Mesenchymal stem cell (in vitro differentiated cells and primary cell): ENCODE measurements around the gene CFAP54.
A peak's percentile ranks its signal among the peaks of the same experiment; 100 is the strongest.
"Not testable (repeated sequence)": the region's sequence is repeated elsewhere in the genome, so short reads cannot be mapped to it uniquely, and the experiment has no call there.

Source experiments
- DNase-seq: peaks from one replicate; pipeline ENCODE4 v3.0.0-alpha.2; 2013
- H2AFZ ChIP-seq: one replicate; pipeline ENCODE4 v1.6.1; 2013; ENCODE audit warnings: low read depth, mild to moderate bottlenecking, control low read depth, inconsistent platforms, low read length, moderate library complexity
- H2AK5ac ChIP-seq: 2 replicates; pipeline ENCODE4 v1.6.1; 2013; ENCODE audit warnings: low read length, moderate library complexity, mild to moderate bottlenecking, inconsistent platforms; ENCODE audit not compliant: severe bottlenecking
- H2BK120ac ChIP-seq: one replicate; pipeline ENCODE4 v1.6.1; 2013; ENCODE audit warnings: low read depth, mild to moderate bottlenecking, inconsistent platforms, low read length, moderate library complexity
- H2BK12ac ChIP-seq, 2 experiments: one replicate each; pipeline ENCODE4 v1.6.1; 2013; ENCODE audit warnings: inconsistent platforms in 2 of 2, low read length in 2 of 2, mild to moderate bottlenecking in 2 of 2, moderate library complexity in 2 of 2, control low read depth in 1 of 2
- H2BK15ac ChIP-seq: one replicate; pipeline ENCODE4 v1.6.1; 2013; ENCODE audit warnings: mild to moderate bottlenecking, low read depth, inconsistent platforms; ENCODE audit not compliant: poor library complexity, severe bottlenecking
- H2BK5ac ChIP-seq: 2 replicates; pipeline ENCODE4 v1.6.1; 2013; ENCODE audit warnings: low read depth, mild to moderate bottlenecking, low read length, control low read depth, inconsistent platforms; ENCODE audit not compliant: poor library complexity, severe bottlenecking
- H3K14ac ChIP-seq, 2 experiments: one replicate each; pipeline ENCODE4 v1.6.1; 2013; ENCODE audit warnings: inconsistent platforms in 2 of 2, low read length in 2 of 2, control low read depth in 1 of 2, mild to moderate bottlenecking in 1 of 2, moderate library complexity in 1 of 2
- H3K18ac ChIP-seq, 2 experiments: one replicate each; pipeline ENCODE4 v1.6.1; 2013; ENCODE audit warnings: inconsistent platforms in 2 of 2, low read length in 2 of 2, control low read depth in 1 of 2, low read depth in 1 of 2, mild to moderate bottlenecking in 1 of 2
- H3K23ac ChIP-seq, 2 experiments: one replicate each; pipeline ENCODE4 v1.6.1; 2013; ENCODE audit warnings: inconsistent platforms in 2 of 2, low read length in 2 of 2, mild to moderate bottlenecking in 2 of 2, moderate library complexity in 2 of 2, control low read depth in 1 of 2
- H3K27ac ChIP-seq: 2 replicates; pipeline ENCODE4 v1.5.1; 2013; ENCODE audit warnings: mild to moderate bottlenecking, moderate library complexity, low read length, control low read depth, inconsistent platforms; ENCODE audit not compliant: poor library complexity, severe bottlenecking
- H3K27me3 ChIP-seq, 2 experiments: 2 replicates each; pipeline versions ENCODE4 v1.6.1 to v1.7.0; 2013; ENCODE audit warnings: low read length in 2 of 2, mild to moderate bottlenecking in 2 of 2, moderate library complexity in 2 of 2, control low read depth in 1 of 2, inconsistent platforms in 1 of 2; ENCODE audit not compliant: control insufficient read depth in 1 of 2, insufficient read depth in 1 of 2
- H3K36me3 ChIP-seq, 2 experiments: 2 replicates each; pipeline versions ENCODE4 v1.6.1 to v1.7.0; 2013; ENCODE audit warnings: low read length in 2 of 2, control low read depth in 1 of 2, inconsistent platforms in 1 of 2, low read depth in 1 of 2, mild to moderate bottlenecking in 1 of 2; ENCODE audit not compliant: insufficient read depth in 2 of 2, control insufficient read depth in 1 of 2
- H3K4ac ChIP-seq, 2 experiments: one replicate each; pipeline ENCODE4 v1.6.1; 2013; ENCODE audit warnings: inconsistent platforms in 2 of 2, low read length in 2 of 2, mild to moderate bottlenecking in 2 of 2, moderate library complexity in 2 of 2, control low read depth in 1 of 2, low read depth in 1 of 2
- H3K4me1 ChIP-seq: 2 replicates; pipeline ENCODE4 v1.6.1; 2013; ENCODE audit warnings: low read depth, low read length, control low read depth; ENCODE audit not compliant: control insufficient read depth, insufficient read depth
- H3K4me2 ChIP-seq: 2 replicates; pipeline ENCODE4 v1.6.1; 2013; ENCODE audit warnings: low read length, mild to moderate bottlenecking, inconsistent platforms; ENCODE audit not compliant: poor library complexity, severe bottlenecking
- H3K4me3 ChIP-seq, 2 experiments: 2 replicates each; pipeline versions ENCODE4 v1.5.1 to v1.7.0; 2013; ENCODE audit warnings: low read length in 2 of 2, mild to moderate bottlenecking in 2 of 2, control low read depth in 1 of 2, low read depth in 1 of 2; ENCODE audit not compliant: insufficient read depth in 1 of 2
- H3K79me1 ChIP-seq: replicated peaks from 2 replicates; pipeline ENCODE4 v1.6.1; 2013; ENCODE audit warnings: mild to moderate bottlenecking, control low read depth, low read length, inconsistent platforms; ENCODE audit not compliant: poor library complexity, severe bottlenecking
- H3K9ac ChIP-seq: 2 replicates; pipeline ENCODE4 v1.7.0; 2013; ENCODE audit warnings: mild to moderate bottlenecking, low read length, moderate library complexity
- H3K9me3 ChIP-seq: 2 replicates; pipeline ENCODE4 v1.7.0; 2013; ENCODE audit warnings: mild to moderate bottlenecking, low read length; ENCODE audit not compliant: control insufficient read depth
- H4K8ac ChIP-seq: one replicate; pipeline ENCODE4 v1.6.1; 2013; ENCODE audit warnings: inconsistent platforms, mild to moderate bottlenecking, low read length, moderate library complexity
- H4K91ac ChIP-seq: one replicate; pipeline ENCODE4 v1.6.1; 2013; ENCODE audit warnings: mild to moderate bottlenecking, low read length, inconsistent platforms
- WGBS: methylation state at CpG from one replicate; pipeline ENCODE4 v1.1.7; 2013; ENCODE audit warnings: mixed read lengths; 5-methylcytosine and 5-hydroxymethylcytosine counted together

Gene CFAP54

DNA sequence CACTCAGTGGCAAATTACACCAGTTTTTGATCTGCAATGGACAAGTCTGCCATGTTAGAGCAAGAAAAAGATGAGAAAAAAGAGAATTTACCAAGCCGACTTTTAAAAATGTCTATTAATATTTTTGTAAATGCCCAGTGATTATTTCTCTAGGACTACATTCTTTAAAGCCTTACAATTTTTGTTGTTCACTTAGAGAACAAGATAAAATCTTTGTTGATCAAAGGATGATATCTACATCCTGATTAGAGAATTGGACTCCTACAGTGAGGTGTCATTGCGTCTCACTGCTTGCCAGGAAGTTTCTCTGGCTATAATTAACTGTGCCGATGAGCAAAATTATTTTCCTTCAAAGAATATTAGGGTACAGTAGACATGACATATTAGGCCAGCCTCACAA is 1.7 kb upstream of the CFAP54 start:
- H3K18ac ChIP-seq = peak overlapping the region in 1 of 2 experiments; percentile 38
- H2AK5ac ChIP-seq = no peak overlapping the region
- no peak overlapping the region for H3K23ac ChIP-seq
- no peaks in the 10 kb centered on the region for H3K9me3 ChIP-seq
- no peak for DNase-seq
- H3K4me3 ChIP-seq = no peak overlapping the region
- no peak overlapping the region for H2BK12ac ChIP-seq
- no peak overlapping the region for H4K8ac ChIP-seq
- no peaks in the 10 kb centered on the region for H3K36me3 ChIP-seq
- H3K27ac ChIP-seq = peak overlapping the region; percentile 33
- no peak overlapping the region for H2BK120ac ChIP-seq
- H4K91ac ChIP-seq = no peak overlapping the region
- peak overlapping the region; percentile 99 for H3K9ac ChIP-seq
- H3K79me1 ChIP-seq = peaks cover 2% of the 10 kb centered on the region
- H3K27me3 ChIP-seq = no peaks in the 10 kb centered on the region
- H3K4me2 ChIP-seq = no peak overlapping the region
- H3K4ac ChIP-seq = no peak overlapping the region
- H2AFZ ChIP-seq = no peak overlapping the region
- H2BK5ac ChIP-seq = no peak overlapping the region
- WGBS = 75% methylated on average over 1 of the region's 3 CpGs
- no peak overlapping the region for H3K14ac ChIP-seq
- H3K4me1 ChIP-seq = peaks cover 5% of the 10 kb centered on the region
- H2BK15ac ChIP-seq = no peak overlapping the region

DNA sequence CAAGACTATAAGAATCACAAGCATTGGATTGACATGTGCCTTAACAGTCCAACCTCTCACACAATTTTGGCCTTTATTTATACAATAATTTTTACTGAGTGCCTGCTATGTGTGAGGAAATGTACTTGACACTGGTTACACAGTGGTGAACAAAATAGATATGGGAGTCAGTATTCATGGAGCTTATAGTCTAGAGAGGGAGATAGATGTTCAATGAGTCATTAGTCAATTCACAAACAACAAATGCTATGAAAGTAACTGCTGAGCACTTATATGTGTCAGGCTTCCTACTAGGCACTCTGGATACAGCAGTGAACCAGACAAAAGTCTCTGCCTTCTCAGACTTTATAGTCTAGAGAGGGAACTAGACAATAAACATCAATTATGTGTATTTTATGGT is 3.7 kb downstream of the CFAP54 start:
- Histone ChIP-seq H3K36me3 (no peaks in the 10 kb centered on the region), H2AFZ (no peak overlapping the region), H3K4me2 (no peak overlapping the region), H2AK5ac (no peak overlapping the region), H2BK12ac (no peak overlapping the region), H3K4me1 (peaks cover 2% of the 10 kb centered on the region), H3K27ac (no peak overlapping the region), H2BK15ac (no peak overlapping the region), H3K14ac (no peak overlapping the region), H3K9ac (no peak overlapping the region), H3K18ac (no peak overlapping the region), H3K9me3 (no peaks in the 10 kb centered on the region), H3K4me3 (no peak overlapping the region), H3K27me3 (no peaks in the 10 kb centered on the region), H3K4ac (no peak overlapping the region), H3K23ac (no peak overlapping the region), H3K79me1 (peaks cover 2% of the 10 kb centered on the region), H4K91ac (no peak overlapping the region), H2BK120ac (no peak overlapping the region), H4K8ac (no peak overlapping the region), H2BK5ac (no peak overlapping the region)
- DNase-seq = peak; percentile 81

DNA sequence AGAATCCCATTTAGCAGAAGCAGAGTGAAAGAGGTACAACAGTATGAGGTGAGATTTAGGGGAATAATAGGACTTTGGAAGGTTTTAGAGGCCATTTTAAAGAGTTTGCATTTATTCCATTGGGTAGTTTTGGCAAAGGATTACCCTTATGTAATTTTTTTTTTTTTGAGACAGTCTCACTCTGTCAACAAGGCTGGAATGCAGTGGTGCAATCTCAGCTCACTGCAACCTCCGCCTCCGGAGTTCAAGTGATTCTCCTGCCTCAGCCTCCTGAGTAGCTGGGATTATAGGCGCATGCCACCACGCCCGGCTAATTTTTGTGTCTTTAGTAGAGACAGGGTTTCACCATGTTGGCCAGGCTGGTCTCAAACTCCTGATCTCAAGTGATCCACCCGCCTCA is 4.8 kb downstream of the CFAP54 start:
- not testable (repeated sequence) for H3K36me3 ChIP-seq, H3K18ac ChIP-seq, H3K27me3 ChIP-seq, H2BK5ac ChIP-seq, DNase-seq, H3K14ac ChIP-seq, H3K23ac ChIP-seq, H3K79me1 ChIP-seq, H2AK5ac ChIP-seq, H4K8ac ChIP-seq, H3K4me3 ChIP-seq, H3K4me2 ChIP-seq, H3K4me1 ChIP-seq, H3K9me3 ChIP-seq, H4K91ac ChIP-seq, H2BK15ac ChIP-seq, H2BK12ac ChIP-seq, H2BK120ac ChIP-seq, H2AFZ ChIP-seq, H3K27ac ChIP-seq
- WGBS = 96% methylated on average over 6 of the region's 6 CpGs
- Histone ChIP-seq H3K4ac (peak overlapping the region in 1 of 2 experiments; percentile 67), H3K9ac (peak overlapping the region; percentile 6)

DNA sequence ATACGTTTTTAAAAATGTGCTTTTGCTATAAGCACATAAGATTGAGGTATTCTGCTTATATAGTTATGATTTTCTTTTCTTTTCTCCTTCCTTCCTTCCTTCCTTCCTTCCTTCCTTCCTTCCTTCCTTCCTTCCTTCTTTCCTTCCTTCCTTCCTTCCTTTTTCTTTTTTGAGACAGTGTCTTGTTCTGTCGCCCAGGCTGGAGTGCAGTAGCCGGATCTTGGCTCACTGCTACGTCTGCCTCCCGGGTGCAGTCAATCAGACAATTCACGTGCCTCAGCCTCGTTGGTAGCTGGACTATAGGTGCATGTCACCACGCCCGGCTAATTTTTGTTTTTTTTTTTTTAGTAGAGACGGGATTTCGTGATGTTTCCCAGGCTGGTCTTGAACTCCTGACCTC is 5.8 kb downstream of the CFAP54 start:
- no peak overlapping the region for H3K18ac ChIP-seq
- no peak overlapping the region for H3K4ac ChIP-seq

More for the DNA sequence above, 5.8 kb downstream of the CFAP54 start:
- WGBS = 92% methylated on average over 10 of the region's 11 CpGs
- Histone ChIP-seq H2BK5ac (no peak overlapping the region), H2AK5ac (no peak overlapping the region), H3K36me3 (no peaks in the 10 kb centered on the region), H3K23ac (peak overlapping the region in 1 of 2 experiments; percentile 96), H2AFZ (no peak overlapping the region), H2BK15ac (no peak overlapping the region), H3K27me3 (no peaks in the 10 kb centered on the region), H3K79me1 (peaks cover 2% of the 10 kb centered on the region), H3K9ac (no peak overlapping the region), H3K4me1 (no peaks in the 10 kb centered on the region), H3K4me3 (no peak overlapping the region), H3K14ac (no peak overlapping the region), H3K27ac (no peak overlapping the region), H4K8ac (no peak overlapping the region), H2BK12ac (peak overlapping the region in 1 of 2 experiments; percentile 52), H3K4me2 (no peak overlapping the region), H4K91ac (no peak overlapping the region), H3K9me3 (no peaks in the 10 kb centered on the region), H2BK120ac (no peak overlapping the region)
- DNase-seq = no peak
